Right kidney (tissue), 1 donor: Measurements from ENCODE around the gene PARP6.
A peak's percentile ranks its signal among the peaks of the same experiment; 100 is the strongest.

Experiments used
- DNase-seq: peaks from one replicate; pipeline ENCODE4 v3.0.0-alpha.2; 2016

Gene PARP6

GRCh38 chr15:72231833-72232478 lies 40.4 kb downstream of the PARP6 start:
- no peak for DNase-seq

GRCh38 chr15:72231066-72231832 lies 41.1 kb downstream of the PARP6 start, which contains the start of gene PKM:
Gene PKM, minus strand, starts transcription at chr15:72231190. Its CDS starts 12,093 bp downstream, at chr15:72219097.
- peak; percentile 96 for DNase-seq

- no peak for DNase-seq
Measured at GRCh38 chr15:72230197-72231065, 41.9 kb downstream of the PARP6 start.

GRCh38 chr15:72229947-72230196 lies 42.5 kb downstream of the PARP6 start:
- DNase-seq = peak; percentile 82

- DNase-seq = peak; percentile 44
Measured at GRCh38 chr15:72229076-72229946, 43.0 kb downstream of the PARP6 start.

- DNase-seq = no peak
Measured at GRCh38 chr15:72227720-72228119, 44.6 kb downstream of the PARP6 start.

- DNase-seq = no peak
Measured at GRCh38 chr15:72227192-72227586, 45.2 kb downstream of the PARP6 start.

- DNase-seq = no peak
Measured at GRCh38 chr15:72223278-72223677, 49.1 kb downstream of the PARP6 start.

- DNase-seq = no peak
Measured at GRCh38 chr15:72222393-72222792, 50.0 kb downstream of the PARP6 start.

- DNase-seq = no peak
Measured at GRCh38 chr15:72220687-72221086, 51.7 kb downstream of the PARP6 start.

GRCh38 chr15:72217216-72217615 lies 55.1 kb downstream of the PARP6 start:
- DNase-seq = no peak

GRCh38 chr15:72216079-72216478 lies 56.3 kb downstream of the PARP6 start:
- no peak for DNase-seq

- DNase-seq = no peak
Measured at GRCh38 chr15:72207558-72208085, 64.7 kb downstream of the PARP6 start.

GRCh38 chr15:72206677-72207000 lies 65.7 kb downstream of the PARP6 start:
- no peak for DNase-seq

GRCh38 chr15:72205896-72206676 lies 66.3 kb downstream of the PARP6 start:
- no peak for DNase-seq

- no peak for DNase-seq
Measured at GRCh38 chr15:72205273-72205672, 67.1 kb downstream of the PARP6 start.

- DNase-seq = no peak
Measured at GRCh38 chr15:72203507-72203837, 68.9 kb downstream of the PARP6 start.

GRCh38 chr15:72202801-72203506 lies 69.4 kb downstream of the PARP6 start:
- no peak for DNase-seq

GRCh38 chr15:72202302-72202701 lies 70.1 kb downstream of the PARP6 start:
- DNase-seq = no peak

- no peak for DNase-seq
Measured at GRCh38 chr15:72201391-72201921, 70.9 kb downstream of the PARP6 start.
